Measurements from ENCODE around the gene CEP112. TPM values are rescaled to one million over a fixed set of nuclear protein-coding genes. Genes with fewer than 3 reads are reported as not detected.

CEP112 gene
- polyA plus RNA-seq, 3 donors = 11.8 to 16.4 (median 13.8) TPM

- no peak for DNase-seq (ENCODE audit: extremely low read depth in 1 of 11, low read depth in 9 of 11, low spot score in 4 of 11)
These were observed 565.5 kb downstream of the CEP112 start for GRCh38 chr17:65626451-65626850.

- no peak for DNase-seq (ENCODE audit: extremely low read depth in 1 of 11, low read depth in 9 of 11, low spot score in 4 of 11)
These were observed 573.4 kb downstream of the CEP112 start for GRCh38 chr17:65618516-65618915.

- no peak for DNase-seq (ENCODE audit: extremely low read depth in 1 of 11, low read depth in 9 of 11, low spot score in 4 of 11)
These were observed 574.4 kb downstream of the CEP112 start for GRCh38 chr17:65617496-65617895.

GRCh38 chr17:65609749-65610148, 582.2 kb downstream of the CEP112 start:
- no peak for DNase-seq (ENCODE audit: extremely low read depth in 1 of 11, low read depth in 9 of 11, low spot score in 4 of 11)

GRCh38 chr17:65609286-65609685, 582.6 kb downstream of the CEP112 start:
- no peak for DNase-seq (ENCODE audit: extremely low read depth in 1 of 11, low read depth in 9 of 11, low spot score in 4 of 11)

GRCh38 chr17:65604070-65604469, 587.9 kb downstream of the CEP112 start:
- DNase-seq (ENCODE audit: extremely low read depth in 1 of 11, low read depth in 9 of 11, low spot score in 4 of 11) = no peak

GRCh38 chr17:65601881-65602280, 590.1 kb downstream of the CEP112 start:
- no peak for DNase-seq (ENCODE audit: extremely low read depth in 1 of 11, low read depth in 9 of 11, low spot score in 4 of 11)

- DNase-seq (ENCODE audit: extremely low read depth in 1 of 11, low read depth in 9 of 11, low spot score in 4 of 11) = no peak
These were observed 590.8 kb downstream of the CEP112 start for GRCh38 chr17:65601145-65601544.

- no peak for DNase-seq (ENCODE audit: extremely low read depth in 1 of 11, low read depth in 9 of 11, low spot score in 4 of 11)
These were observed 591.4 kb downstream of the CEP112 start for GRCh38 chr17:65600518-65600917.

- DNase-seq (ENCODE audit: extremely low read depth in 1 of 11, low read depth in 9 of 11, low spot score in 4 of 11) = no peak
These were observed 592.3 kb downstream of the CEP112 start for GRCh38 chr17:65599650-65600049.

GRCh38 chr17:65598746-65599145, 593.2 kb downstream of the CEP112 start:
- DNase-seq (ENCODE audit: extremely low read depth in 1 of 11, low read depth in 9 of 11, low spot score in 4 of 11) = peak in 2 of 11 donors; percentile 37 to 49

- DNase-seq (ENCODE audit: extremely low read depth in 1 of 11, low read depth in 9 of 11, low spot score in 4 of 11) = no peak
These were observed 596.8 kb downstream of the CEP112 start for GRCh38 chr17:65595071-65595656.

GRCh38 chr17:65593855-65594845, 597.8 kb downstream of the CEP112 start:
- peak in 5 of 11 donors; percentile 25 to 38 (median 35) for DNase-seq (ENCODE audit: extremely low read depth in 1 of 11, low read depth in 9 of 11, low spot score in 4 of 11)

- DNase-seq (ENCODE audit: extremely low read depth in 1 of 11, low read depth in 9 of 11, low spot score in 4 of 11) = no peak
These were observed 598.7 kb downstream of the CEP112 start for GRCh38 chr17:65593092-65593854.

GRCh38 chr17:65592125-65592965, 599.6 kb downstream of the CEP112 start:
- no peak for DNase-seq (ENCODE audit: extremely low read depth in 1 of 11, low read depth in 9 of 11, low spot score in 4 of 11)

GRCh38 chr17:65589321-65589720, 602.6 kb downstream of the CEP112 start:
- DNase-seq (ENCODE audit: extremely low read depth in 1 of 11, low read depth in 9 of 11, low spot score in 4 of 11) = no peak

GRCh38 chr17:65588181-65588808, 603.6 kb downstream of the CEP112 start:
- no peak for DNase-seq (ENCODE audit: extremely low read depth in 1 of 11, low read depth in 9 of 11, low spot score in 4 of 11)

GRCh38 chr17:65587534-65588180, 604.3 kb downstream of the CEP112 start:
- no peak for DNase-seq (ENCODE audit: extremely low read depth in 1 of 11, low read depth in 9 of 11, low spot score in 4 of 11)

Measured in renal cortex interstitium (tissue), 11 donors.